Breast epithelium (tissue), 3 donors: ENCODE data around the gene NDUFB2.

ENCODE experiments used
- CTCF ChIP-seq, 3 donors: fragments of 450-650 bp; IDR thresholded peaks; one replicate each; pipeline ENCODE4 v1.5.1; 2016 to 2017; ENCODE audit warnings: antibody characterized with exemption in 3 of 3, mild to moderate bottlenecking in 3 of 3, moderate library complexity in 3 of 3
- POLR2A ChIP-seq: fragments of 450-650 bp; IDR thresholded peaks from one replicate; pipeline ENCODE4 v1.6.1; 2016; ENCODE audit warnings: antibody characterized with exemption, mild to moderate bottlenecking, moderate library complexity

- TF ChIP-seq CTCF (IDR thresholded peaks at IDR 0.05) (no peak), POLR2A (no peak)
Measured at GRCh38 chr7:140689199-140690152, 7.0 kb upstream of the NDUFB2 start.
